Stimulated activated CD8-positive, alpha-beta memory T cell treated with anti-CD3 and anti-CD28 coated beads, Interleukin-2, amount 100 ng/mL, for 1 hour (primary cell): ENCODE measurements around the gene CRYAA.
"Not testable (repeated sequence)": the region's sequence is repeated elsewhere in the genome, so short reads cannot be mapped to it uniquely, and the experiment has no call there.

Experiments used
- DNase-seq, 2 donors: peaks; one replicate each; pipeline ENCODE4 v3.0.0-alpha.2; 2020; ENCODE audit warnings: low read depth in 2 of 2

Gene CRYAA

GRCh38 chr21:43168708-43169107, at the start of gene CRYAA:
CRYAA (plus strand) TSS chr21:43169008; CDS start chr21:43169100, 92 bp downstream.
- not testable (repeated sequence) for DNase-seq

GRCh38 chr21:43130094-43130493, 38.7 kb upstream of the CRYAA start:
- not testable (repeated sequence) for DNase-seq

GRCh38 chr21:43134520-43134919, 34.3 kb upstream of the CRYAA start:
- DNase-seq = not testable (repeated sequence)

- not testable (repeated sequence) for DNase-seq
These were observed 29.9 kb upstream of the CRYAA start for GRCh38 chr21:43138944-43139343.

- not testable (repeated sequence) for DNase-seq
These were observed 27.4 kb upstream of the CRYAA start for GRCh38 chr21:43141407-43141806.

- not testable (repeated sequence) for DNase-seq
These were observed 22.2 kb upstream of the CRYAA start for GRCh38 chr21:43146637-43147036.

- DNase-seq = not testable (repeated sequence)
These were observed 20.8 kb upstream of the CRYAA start for GRCh38 chr21:43147999-43148398.

- DNase-seq = not testable (repeated sequence)
These were observed 19.5 kb upstream of the CRYAA start for GRCh38 chr21:43149344-43149743.

GRCh38 chr21:43153601-43154000, 15.2 kb upstream of the CRYAA start:
- DNase-seq = not testable (repeated sequence)

GRCh38 chr21:43159279-43160175, 9.3 kb upstream of the CRYAA start:
- DNase-seq = not testable (repeated sequence)

- not testable (repeated sequence) for DNase-seq
These were observed 6.7 kb upstream of the CRYAA start for GRCh38 chr21:43161826-43162707.

GRCh38 chr21:43162708-43163205, 6.1 kb upstream of the CRYAA start:
- DNase-seq = not testable (repeated sequence)

- not testable (repeated sequence) for DNase-seq
These were observed 4.0 kb upstream of the CRYAA start for GRCh38 chr21:43164823-43165222.

- DNase-seq = not testable (repeated sequence)
These were observed 3.1 kb upstream of the CRYAA start for GRCh38 chr21:43165734-43166133.

GRCh38 chr21:43169230-43169886, 550 bp downstream of the CRYAA start:
- not testable (repeated sequence) for DNase-seq

GRCh38 chr21:43169891-43170290, 1.1 kb downstream of the CRYAA start:
- not testable (repeated sequence) for DNase-seq

GRCh38 chr21:43172812-43173211, 4.0 kb downstream of the CRYAA start:
- not testable (repeated sequence) for DNase-seq

GRCh38 chr21:43173438-43173837, 4.6 kb downstream of the CRYAA start:
- not testable (repeated sequence) for DNase-seq

GRCh38 chr21:43173930-43174329, 5.1 kb downstream of the CRYAA start:
- DNase-seq = not testable (repeated sequence)

GRCh38 chr21:43174998-43175397, 6.2 kb downstream of the CRYAA start:
- DNase-seq = not testable (repeated sequence)

- not testable (repeated sequence) for DNase-seq
These were observed 7.8 kb downstream of the CRYAA start for GRCh38 chr21:43176621-43177020.
